Esophagus squamous epithelium (tissue), 4 donors: Measurements from ENCODE around the gene USP30.

Source experiments
- CTCF ChIP-seq, 6 experiments: fragments of 450-650 bp in 4 of 6; fragments of 200-600 bp in 2 of 6; sonication (generic) in 2 of 6; IDR thresholded peaks; one replicate each; pipeline ENCODE4 v1.5.1; 2016 to 2019; ENCODE audit warnings: antibody characterized with exemption in 6 of 6, mild to moderate bottlenecking in 4 of 6, moderate library complexity in 4 of 6
- POLR2A ChIP-seq, 4 donors: fragments of 450-650 bp; IDR thresholded peaks; one replicate each; pipeline ENCODE4 v1.6.1; 2017; ENCODE audit warnings: antibody characterized with exemption in 4 of 4, mild to moderate bottlenecking in 4 of 4, moderate library complexity in 3 of 4

DNA sequence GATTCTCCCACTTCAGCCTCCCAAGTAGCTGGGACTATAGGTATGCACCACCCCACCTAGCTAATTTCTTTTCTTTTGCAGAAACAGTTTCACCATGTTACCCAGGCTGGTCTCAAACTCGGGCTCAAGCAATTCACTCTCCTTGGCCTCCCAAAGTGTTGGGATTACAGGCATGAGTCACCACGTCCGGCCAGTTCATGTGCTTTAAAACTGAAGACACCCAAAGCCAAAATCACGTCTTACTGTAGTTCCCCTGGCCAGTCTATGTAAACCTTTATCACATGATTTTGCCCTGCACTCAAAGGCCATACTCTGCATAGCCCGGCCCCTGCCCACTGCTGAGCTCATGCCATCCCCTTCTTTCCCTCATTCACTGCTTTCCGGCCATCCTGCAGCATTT is 36.4 kb downstream of the USP30 start:
- no peak for TF ChIP-seq CTCF (IDR thresholded peaks at IDR 0.05)
- TF ChIP-seq POLR2A (IDR thresholded peaks at IDR 0.05) = no peak
